OCI-LY1 (cell line): ENCODE data around the gene SGTB.
"Not testable (repeated sequence)": the region's sequence is repeated elsewhere in the genome, so short reads cannot be mapped to it uniquely, and the experiment has no call there.

Experiments
- H2AFZ ChIP-seq: fragments of 200-600 bp; sonication (generic), shearing (Covaris generic); 2 replicates; pipeline ENCODE4 v1.6.0; 2014; ENCODE audit warnings: antibody characterized with exemption, mild to moderate bottlenecking, low read length
- H3F3A ChIP-seq: fragments of 200-600 bp; sonication (generic), shearing (Covaris generic); 2 replicates; pipeline ENCODE4 v1.6.0; 2014; ENCODE audit warnings: mild to moderate bottlenecking, antibody characterized with exemption, low read length, moderate library complexity; ENCODE audit not compliant: insufficient read depth
- H3K27ac ChIP-seq: fragments of 200-600 bp; sonication (generic); 2 replicates; pipeline ENCODE4 v1.5.1; 2014; ENCODE audit warnings: low read length, mixed run types, mild to moderate bottlenecking, low read depth; ENCODE audit not compliant: poor library complexity, severe bottlenecking
- H3K27me3 ChIP-seq: fragments of 200-600 bp; sonication (generic); 2 replicates; pipeline ENCODE4 v1.6.0; 2014; ENCODE audit warnings: antibody characterized with exemption, mild to moderate bottlenecking, low read length, moderate library complexity; ENCODE audit not compliant: insufficient read depth
- H3K36me3 ChIP-seq: fragments of 200-600 bp; sonication (generic); 2 replicates; pipeline ENCODE4 v1.6.1; 2014; ENCODE audit warnings: mild to moderate bottlenecking, antibody characterized with exemption, low read length, moderate library complexity, mixed read lengths; ENCODE audit not compliant: insufficient read depth
- H3K4me1 ChIP-seq: fragments of 200-600 bp; sonication (generic); 2 replicates; pipeline ENCODE4 v1.5.1; 2014; ENCODE audit warnings: mild to moderate bottlenecking, low read length, moderate library complexity; ENCODE audit not compliant: insufficient read depth, severe bottlenecking
- H3K4me2 ChIP-seq: fragments of 200-600 bp; sonication (generic), shearing (Covaris generic); 2 replicates; pipeline ENCODE4 v1.6.1; 2014; ENCODE audit warnings: low read length
- H3K4me3 ChIP-seq: fragments of 200-600 bp; sonication (generic); 2 replicates; pipeline ENCODE4 v1.5.1; 2014; ENCODE audit warnings: low read length, low read depth, mild to moderate bottlenecking, mixed read lengths; ENCODE audit not compliant: poor library complexity, severe bottlenecking
- H3K79me2 ChIP-seq: fragments of 200-600 bp; shearing (Covaris generic); 2 replicates; pipeline ENCODE4 v1.6.1; 2016; ENCODE audit warnings: mixed run types, low read length, mixed read lengths; ENCODE audit not compliant: insufficient read depth
- H3K9ac ChIP-seq: fragments of 200-600 bp; sonication (generic), shearing (Covaris generic); 2 replicates; pipeline ENCODE4 v1.6.1; 2014; ENCODE audit warnings: mild to moderate bottlenecking, low read length, mixed read lengths
- H3K9me2 ChIP-seq: fragments of 200-600 bp; sonication (generic), shearing (Covaris generic); 2 replicates; pipeline ENCODE4 v1.6.1; 2014; ENCODE audit warnings: low read depth, mild to moderate bottlenecking, low read length, mixed read lengths
- H3K9me3 ChIP-seq: fragments of 200-600 bp; shearing (Covaris generic); 2 replicates; pipeline ENCODE4 v1.6.1; 2014; ENCODE audit warnings: low read length, mixed read lengths
- H4K20me1 ChIP-seq: fragments of 200-600 bp; sonication (generic), shearing (Covaris generic); 2 replicates; pipeline ENCODE4 v1.6.0; 2016; ENCODE audit warnings: mild to moderate bottlenecking, low read length; ENCODE audit not compliant: insufficient read depth
- EZH2 ChIP-seq: fragments of 200-600 bp; sonication (generic), shearing (Covaris generic); IDR thresholded peaks from 2 replicates; pipeline ENCODE4 v1.8.0; 2017; ENCODE audit warnings: borderline replicate concordance, mixed run types, mild to moderate bottlenecking, antibody characterized with exemption, low read length, moderate library complexity, mixed read lengths
- TF ChIP-seq, protein P1 (sequence below): fragments of 200-600 bp; sonication (generic), shearing (Covaris generic); IDR thresholded peaks from 2 replicates; pipeline ENCODE4 v1.5.1; 2017; ENCODE audit warnings: mild to moderate bottlenecking, antibody characterized with exemption, low read length, moderate library complexity, mixed read lengths

The SGTB gene

DNA sequence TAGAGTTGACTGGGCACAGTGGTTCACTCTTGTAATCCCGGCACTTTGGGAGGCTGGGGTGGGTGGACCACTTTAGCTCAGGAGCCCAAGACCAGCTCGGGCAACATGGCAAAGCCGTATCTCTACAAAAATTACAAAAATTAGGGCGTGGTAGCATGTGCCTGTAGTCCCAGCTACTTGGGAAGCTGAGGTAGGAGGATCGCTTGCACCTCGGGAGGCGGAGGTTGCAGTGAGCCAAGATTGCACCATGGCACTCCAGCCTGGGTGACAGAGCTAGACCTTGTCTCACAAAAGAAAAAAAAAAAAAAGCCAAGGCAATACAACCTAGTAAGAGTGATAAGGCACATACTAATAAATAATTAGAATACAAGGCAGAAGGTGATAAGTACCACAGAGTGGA is 15.9 kb upstream of the SGTB start:
- H3K79me2 ChIP-seq, result peaks cover 5% of the 10 kb centered on the region; the same call in 1 of the 2 replicates
- H3K4me3 ChIP-seq, result no peak overlapping the region

DNA sequence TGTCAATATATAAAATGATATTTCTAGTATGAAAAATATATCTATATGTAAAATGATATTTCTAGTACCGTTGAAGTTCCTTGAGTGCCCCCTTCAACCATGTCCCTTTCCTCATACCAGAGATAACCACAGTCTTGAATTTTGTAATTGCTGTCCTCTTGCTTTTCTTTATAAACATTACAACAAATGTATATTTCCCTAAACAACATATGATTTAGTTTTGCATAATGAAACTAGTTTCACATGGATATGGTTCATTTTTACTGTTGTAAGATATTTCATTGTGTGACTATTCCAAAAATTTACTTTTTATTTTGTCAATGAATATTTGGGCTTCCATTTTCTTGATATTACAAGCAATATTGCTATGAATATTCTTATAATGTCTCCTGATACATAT is 14.1 kb upstream of the SGTB start:
- H3K36me3 ChIP-seq, result 0 out of 2 replicates have a peak, but pooled peaks cover 3% of the 10 kb centered on the region
- H3K9ac ChIP-seq, result no peak overlapping the region
- no peaks in the 10 kb centered on the region for H3K27me3 ChIP-seq
- H4K20me1 ChIP-seq, result no peaks in the 10 kb centered on the region
- H3K9me3 ChIP-seq, result 0 out of 2 replicates have a peak, but pooled peaks cover 3% of the 10 kb centered on the region
- H3K4me3 ChIP-seq, result no peak overlapping the region
- H3K27ac ChIP-seq, result no peak overlapping the region
- no peaks in the 10 kb centered on the region for H3K9me2 ChIP-seq
- peaks cover 10% of the 10 kb centered on the region for H3K4me1 ChIP-seq
- no peak overlapping the region for H2AFZ ChIP-seq
- H3K79me2 ChIP-seq, result peaks cover 5% of the 10 kb centered on the region; the same call in 1 of the 2 replicates
- no peaks in the 10 kb centered on the region for H3F3A ChIP-seq
- TF ChIP-seq, protein P1, sequence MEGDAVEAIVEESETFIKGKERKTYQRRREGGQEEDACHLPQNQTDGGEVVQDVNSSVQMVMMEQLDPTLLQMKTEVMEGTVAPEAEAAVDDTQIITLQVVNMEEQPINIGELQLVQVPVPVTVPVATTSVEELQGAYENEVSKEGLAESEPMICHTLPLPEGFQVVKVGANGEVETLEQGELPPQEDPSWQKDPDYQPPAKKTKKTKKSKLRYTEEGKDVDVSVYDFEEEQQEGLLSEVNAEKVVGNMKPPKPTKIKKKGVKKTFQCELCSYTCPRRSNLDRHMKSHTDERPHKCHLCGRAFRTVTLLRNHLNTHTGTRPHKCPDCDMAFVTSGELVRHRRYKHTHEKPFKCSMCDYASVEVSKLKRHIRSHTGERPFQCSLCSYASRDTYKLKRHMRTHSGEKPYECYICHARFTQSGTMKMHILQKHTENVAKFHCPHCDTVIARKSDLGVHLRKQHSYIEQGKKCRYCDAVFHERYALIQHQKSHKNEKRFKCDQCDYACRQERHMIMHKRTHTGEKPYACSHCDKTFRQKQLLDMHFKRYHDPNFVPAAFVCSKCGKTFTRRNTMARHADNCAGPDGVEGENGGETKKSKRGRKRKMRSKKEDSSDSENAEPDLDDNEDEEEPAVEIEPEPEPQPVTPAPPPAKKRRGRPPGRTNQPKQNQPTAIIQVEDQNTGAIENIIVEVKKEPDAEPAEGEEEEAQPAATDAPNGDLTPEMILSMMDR, result no peak
- TF ChIP-seq EZH2, result no peak
- H3K4me2 ChIP-seq, result no peak overlapping the region

More for the DNA sequence above, 15.9 kb upstream of the SGTB start:
- Histone ChIP-seq H3K9me3 (0 out of 2 replicates have a peak, but pooled peaks cover 3% of the 10 kb centered on the region), H3K27ac (no peak overlapping the region), H3K36me3 (0 out of 2 replicates have a peak, but pooled peaks cover 3% of the 10 kb centered on the region), H3K27me3 (no peaks in the 10 kb centered on the region), H3K9ac (no peak overlapping the region), H2AFZ (no peak overlapping the region), H3K4me2 (no peak overlapping the region), H3K9me2 (no peaks in the 10 kb centered on the region), H3K4me1 (peaks cover 14% of the 10 kb centered on the region), H3F3A (no peaks in the 10 kb centered on the region), H4K20me1 (no peaks in the 10 kb centered on the region)
- TF ChIP-seq, protein P1, result no peak
- no peak for TF ChIP-seq EZH2

DNA sequence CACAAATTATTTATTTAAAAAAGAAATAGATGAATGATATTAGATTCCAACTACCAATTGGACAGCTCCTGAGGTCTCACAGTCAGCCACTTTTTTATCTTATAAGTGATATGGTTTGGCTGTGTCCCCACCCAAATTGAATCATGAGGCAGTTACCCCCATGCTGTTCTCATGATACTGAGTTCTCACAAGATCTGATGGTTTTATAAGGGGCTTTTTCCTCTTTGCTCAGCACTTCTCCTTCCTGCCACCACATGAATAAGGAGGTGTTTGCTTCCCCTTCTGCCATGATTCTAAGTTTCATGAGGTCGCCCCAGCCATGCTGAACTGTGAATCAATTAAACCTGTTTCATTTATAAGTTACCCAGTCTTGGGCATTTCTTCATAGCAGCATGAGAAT is 13.0 kb upstream of the SGTB start:
- no peak for TF ChIP-seq EZH2
- TF ChIP-seq, protein P1, result no peak
- H3K9ac ChIP-seq, result no peak overlapping the region
- no peaks in the 10 kb centered on the region for H4K20me1 ChIP-seq
- no peaks in the 10 kb centered on the region for H3F3A ChIP-seq
- H3K4me1 ChIP-seq, result peaks cover 10% of the 10 kb centered on the region
- no peak overlapping the region for H3K4me2 ChIP-seq
- H3K27ac ChIP-seq, result no peak overlapping the region
- 0 out of 2 replicates have a peak, but pooled peaks cover 3% of the 10 kb centered on the region for H3K9me3 ChIP-seq
- 0 out of 2 replicates have a peak, but pooled peaks cover 3% of the 10 kb centered on the region for H3K36me3 ChIP-seq
- peaks cover 5% of the 10 kb centered on the region; the same call in 1 of the 2 replicates for H3K79me2 ChIP-seq
- no peak overlapping the region for H2AFZ ChIP-seq
- no peaks in the 10 kb centered on the region for H3K27me3 ChIP-seq
- H3K9me2 ChIP-seq, result no peaks in the 10 kb centered on the region
- H3K4me3 ChIP-seq, result no peak overlapping the region

DNA sequence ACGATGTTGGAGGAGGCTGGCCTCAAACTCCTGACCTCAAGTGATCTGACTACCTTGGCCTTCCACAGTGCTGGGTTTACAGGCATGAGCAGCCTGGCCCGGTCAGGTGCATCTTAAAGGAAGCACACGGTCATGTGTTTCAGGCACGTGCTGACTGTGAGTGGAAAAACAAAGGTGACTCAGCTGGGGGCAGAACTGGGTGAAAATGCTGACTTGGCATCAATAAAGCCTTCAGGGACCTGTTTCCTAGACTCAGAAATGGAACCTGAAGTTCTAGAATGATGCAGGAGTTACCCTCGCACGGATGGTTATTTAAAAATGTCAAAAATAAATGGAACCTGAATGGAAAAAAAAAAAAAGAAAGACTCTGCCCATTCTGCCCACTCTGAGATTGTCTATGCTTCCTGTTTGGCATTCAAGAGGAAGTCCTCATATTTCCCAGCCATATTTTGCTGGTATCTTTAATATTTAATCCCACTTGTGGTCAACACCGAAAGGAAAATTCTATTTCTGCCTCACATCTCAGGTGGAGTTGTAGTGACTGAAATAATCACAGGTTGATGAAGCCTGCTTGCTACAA is 12.4 kb upstream of the SGTB start:
- not testable (repeated sequence) for H3K79me2 ChIP-seq, H3F3A ChIP-seq, H3K9me3 ChIP-seq, H3K9ac ChIP-seq, H3K4me2 ChIP-seq, H3K27me3 ChIP-seq, H4K20me1 ChIP-seq, H2AFZ ChIP-seq, H3K4me3 ChIP-seq, H3K27ac ChIP-seq, H3K36me3 ChIP-seq, H3K9me2 ChIP-seq
- peaks cover 10% of the 10 kb centered on the region for H3K4me1 ChIP-seq

DNA sequence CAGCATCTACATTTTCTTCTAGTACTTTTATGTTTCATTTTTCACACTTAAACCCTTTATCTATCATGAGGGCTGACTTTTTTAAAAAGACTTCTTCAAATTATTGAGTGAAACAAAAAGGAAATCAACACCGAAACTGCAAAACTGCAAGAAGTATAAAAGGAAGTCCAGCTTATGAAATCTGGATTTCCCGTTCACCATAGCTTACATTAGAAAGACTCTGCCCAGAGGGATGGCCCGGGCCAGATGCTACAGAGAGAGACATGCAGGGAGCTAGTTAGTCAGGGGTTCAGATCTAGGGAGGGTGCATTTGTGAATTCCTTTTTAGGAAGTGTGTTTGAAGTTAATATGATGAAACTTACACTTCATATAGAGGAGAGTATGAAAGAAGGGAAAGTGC is 10.1 kb upstream of the SGTB start:
- H2AFZ ChIP-seq, H3K27ac ChIP-seq, H3K9ac ChIP-seq, H3K4me3 ChIP-seq, H3K9me2 ChIP-seq, H3F3A ChIP-seq, H3K4me2 ChIP-seq, H3K27me3 ChIP-seq, H3K9me3 ChIP-seq, H3K36me3 ChIP-seq, H4K20me1 ChIP-seq: not testable (repeated sequence)
- H3K4me1 ChIP-seq, result peaks cover 19% of the 10 kb centered on the region
- peaks cover 11% of the 10 kb centered on the region; the same call in 1 of the 2 replicates for H3K79me2 ChIP-seq
